ENCODE measurements around the gene FBL.

FBL gene

DNA sequence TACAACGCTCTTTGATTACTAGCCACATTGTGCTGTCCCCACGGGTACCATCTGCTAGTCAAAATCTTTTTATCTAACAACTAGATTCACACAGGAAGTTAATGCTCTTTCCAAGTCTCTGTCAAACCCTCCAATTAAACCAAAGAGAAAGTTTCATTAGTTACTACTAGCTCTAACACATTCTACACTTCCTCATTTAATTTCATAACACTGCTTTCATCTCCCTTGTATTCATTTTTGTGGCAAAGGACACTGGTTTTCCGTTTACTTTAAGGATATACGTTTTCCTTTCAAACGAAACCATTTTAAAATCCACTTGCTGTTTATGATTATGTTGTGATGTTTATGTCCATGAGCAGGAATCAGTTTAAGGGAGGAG, 17.5 kb downstream of the FBL start:
- no peak for TF ChIP-seq CTCF (IDR thresholded peaks at IDR 0.05; ENCODE audit: low read depth, low read length, missing control alignments)
- in situ Hi-C loops (cut with HindIII; ENCODE audit: low sequenced_read_pairs), result no loop called here
- no peak overlapping the region for H3K4me3 ChIP-seq (ENCODE audit: low read depth, low read length)
- no peak for DNase-seq (ENCODE audit: low read depth)

GRCh38 chr19:39828015-39828653, 18.0 kb downstream of the FBL start:
- no peak overlapping the region for H3K4me3 ChIP-seq (ENCODE audit: low read depth, low read length)
- DNase-seq (ENCODE audit: low read depth), result no peak
- in situ Hi-C loops (cut with HindIII; ENCODE audit: low sequenced_read_pairs), result no loop called here
- no peak for TF ChIP-seq CTCF (IDR thresholded peaks at IDR 0.05; ENCODE audit: low read depth, low read length, missing control alignments)

DNA sequence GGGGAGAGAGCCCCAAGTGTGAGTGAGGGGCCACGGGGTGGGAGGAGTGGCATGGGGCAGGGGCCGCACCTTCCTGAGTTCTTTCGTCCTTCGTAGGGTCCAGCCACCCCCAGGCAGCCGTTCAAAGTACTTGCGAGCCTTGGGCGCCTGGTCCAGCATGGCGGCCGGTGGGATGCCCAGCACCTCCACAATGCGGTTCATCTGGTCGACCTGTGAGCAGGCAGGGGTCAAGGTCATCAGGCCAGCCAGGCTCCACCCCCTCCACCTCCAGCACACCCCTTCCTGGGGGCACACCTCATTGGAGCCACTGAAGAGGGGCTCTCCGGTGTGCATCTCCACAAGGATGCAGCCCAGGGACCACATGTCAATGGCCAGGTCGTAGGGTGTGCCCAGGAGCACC, 19.0 kb downstream of the FBL start:
- no peak for TF ChIP-seq CTCF (IDR thresholded peaks at IDR 0.05; ENCODE audit: low read depth, low read length, missing control alignments)
- in situ Hi-C loops (cut with HindIII; ENCODE audit: low sequenced_read_pairs), result no loop called here
- DNase-seq (ENCODE audit: low read depth), result no peak
- H3K4me3 ChIP-seq (ENCODE audit: low read depth, low read length), result no peak overlapping the region

DNA sequence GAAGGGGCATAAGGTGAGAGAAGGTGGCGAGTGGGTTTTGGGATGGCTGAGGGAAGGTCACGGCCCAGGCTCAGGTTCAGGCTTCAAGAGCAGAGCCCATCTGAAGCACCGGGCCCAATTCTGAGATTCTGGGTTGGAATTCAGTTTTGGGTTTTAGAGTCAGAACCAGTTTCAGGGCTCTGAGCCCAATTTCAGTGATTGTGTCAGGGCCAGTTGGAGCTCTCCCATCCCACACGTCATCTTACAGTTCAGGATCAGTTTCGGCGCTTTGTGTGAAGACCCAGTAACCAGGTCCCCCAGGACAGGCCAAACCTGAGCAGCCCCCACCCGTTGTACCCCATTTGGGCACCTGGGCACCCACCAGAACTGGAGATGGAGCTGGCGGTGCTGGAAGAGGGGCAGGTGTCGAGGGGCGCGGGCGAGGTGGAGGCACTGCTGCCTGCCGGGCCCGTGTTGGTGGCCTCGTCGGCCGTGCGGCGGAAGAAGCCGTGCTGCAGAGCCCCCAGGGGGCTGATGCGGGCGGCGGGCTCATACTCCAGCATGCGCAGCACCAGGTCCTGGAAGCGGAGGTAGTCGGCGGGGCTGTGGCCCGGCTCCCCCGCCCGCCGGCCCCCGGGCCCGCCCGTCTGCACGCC, 19.8 kb downstream of the FBL start:
- no peak for DNase-seq (ENCODE audit: low read depth)
- in situ Hi-C loops (cut with HindIII; ENCODE audit: low sequenced_read_pairs), result no loop called here
- TF ChIP-seq CTCF (IDR thresholded peaks at IDR 0.05; ENCODE audit: low read depth, low read length, missing control alignments), result no peak
- no peak overlapping the region for H3K4me3 ChIP-seq (ENCODE audit: low read depth, low read length)

- no peak for TF ChIP-seq CTCF (IDR thresholded peaks at IDR 0.05; ENCODE audit: low read depth, low read length, missing control alignments)
- DNase-seq (ENCODE audit: low read depth), result no peak
- H3K4me3 ChIP-seq (ENCODE audit: low read depth, low read length), result no peak overlapping the region
- in situ Hi-C loops (cut with HindIII; ENCODE audit: low sequenced_read_pairs), result no loop called here
These were observed 20.6 kb downstream of the FBL start for GRCh38 chr19:39825531-39826076.

- in situ Hi-C loops (cut with HindIII; ENCODE audit: low sequenced_read_pairs), result no loop called here
- no peak for DNase-seq (ENCODE audit: low read depth)
- TF ChIP-seq CTCF (IDR thresholded peaks at IDR 0.05; ENCODE audit: low read depth, low read length, missing control alignments), result no peak
- H3K4me3 ChIP-seq (ENCODE audit: low read depth, low read length), result no peak overlapping the region
These were observed 21.1 kb downstream of the FBL start for GRCh38 chr19:39825093-39825463.

All from astrocyte of the cerebellum (primary cell).